ENCODE measurements around the gene CHIT1. TPM values are rescaled to one million over a fixed set of nuclear protein-coding genes. Genes with fewer than 3 reads are reported as not detected.

CHIT1 gene
- total RNA-seq, 1 experiment from 2014 or later = not detected

- no peaks in the 10 kb centered on the region for H3K9me3 ChIP-seq (ENCODE audit: control insufficient read depth in 1 of 2, insufficient read depth in 1 of 2, low read depth in 1 of 2, low read length in 2 of 2)
- H3K9ac ChIP-seq (ENCODE audit: low read length) = no peak overlapping the region
- no peaks in the 10 kb centered on the region for H3K27me3 ChIP-seq (ENCODE audit: insufficient read depth, low read length)
- no peaks in the 10 kb centered on the region for H3K9me2 ChIP-seq (ENCODE audit: insufficient read depth)
- H3K79me2 ChIP-seq (ENCODE audit: insufficient read depth, low read length) = no peaks in the 10 kb centered on the region
- DNase-seq (ENCODE audit: low read depth, low spot score) (no peak), ATAC-seq (no peak)
- H2AFZ ChIP-seq (ENCODE audit: low read depth, low read length, poor library complexity, severe bottlenecking) = no peak overlapping the region
- H3K4me3 ChIP-seq (replicated peaks in 1 of 2; ENCODE audit: low read depth in 1 of 2, low read length in 2 of 2) = no peak overlapping the region
- no peaks in the 10 kb centered on the region for H3K36me3 ChIP-seq (ENCODE audit: control insufficient read depth in 1 of 2, insufficient read depth in 2 of 2, low read length in 2 of 2)
- TF ChIP-seq EZH2 (IDR thresholded peaks at IDR 0.05) (no peak), JUND (IDR thresholded peaks at IDR 0.05) (no peak), MAX (IDR thresholded peaks at IDR 0.05) (no peak), SIN3A (IDR thresholded peaks at IDR 0.05; ENCODE audit: low read depth) (no peak), EZH2phosphoT487 (IDR thresholded peaks at IDR 0.05; ENCODE audit: borderline replicate concordance) (no peak), ZFX (IDR thresholded peaks at IDR 0.05) (no peak), ZBTB33 (IDR thresholded peaks at IDR 0.05; ENCODE audit: extremely low read depth, insufficient replicate concordance, low read length) (no peak), POLR2A (IDR thresholded peaks at IDR 0.05; ENCODE audit: borderline replicate concordance, extremely low read depth, insufficient read depth, insufficient read length) (no peak), CBX3 (IDR thresholded peaks at IDR 0.05; ENCODE audit: low read depth) (no peak), SP1 (IDR thresholded peaks at IDR 0.05; ENCODE audit: low read depth) (no peak), SRF (IDR thresholded peaks at IDR 0.05; ENCODE audit: low read depth) (no peak)
- POLR2A ChIA-PET = no interaction called here
- H3K27ac ChIP-seq (ENCODE audit: low read depth, low read length) = no peak overlapping the region
- H3K4me1 ChIP-seq (ENCODE audit: control insufficient read depth in 1 of 2, insufficient read depth in 2 of 2, low read length in 2 of 2) = peaks cover 0 to 10% of the 10 kb centered on the region in 2 experiments; a peak in 2 of 4 replicates
- CTCF ChIA-PET = no interaction called here
- RAD21 ChIA-PET (ENCODE audit: low non-redundant PET in 1 of 2, low total read pairs in 2 of 2, uncharacterized antibody in 2 of 2, unreplicated experiment in 2 of 2) = no interaction called here
- intact Hi-C loops (cut with micrococcal nuclease) = no loop called here
- BruUV-seq (replicated peaks) = no TSS peak
- H3K4me2 ChIP-seq (ENCODE audit: low read length) = no peak overlapping the region
- no peaks in the 10 kb centered on the region for H4K20me1 ChIP-seq (ENCODE audit: insufficient read depth)
Observed at GRCh38 chr1:203199481-203199815, 30.0 kb downstream of the CHIT1 start.

- RAD21 ChIA-PET (ENCODE audit: low non-redundant PET in 1 of 2, low total read pairs in 2 of 2, uncharacterized antibody in 2 of 2, unreplicated experiment in 2 of 2) = no interaction called here
- intact Hi-C loops (cut with micrococcal nuclease) = no loop called here
- no peak for ATAC-seq
- no peaks in the 10 kb centered on the region for H4K20me1 ChIP-seq (ENCODE audit: insufficient read depth)
- H3K9ac ChIP-seq (ENCODE audit: low read length) = no peak overlapping the region
- no peak overlapping the region for H2AFZ ChIP-seq (ENCODE audit: low read depth, low read length, poor library complexity, severe bottlenecking)
- H3K4me1 ChIP-seq (ENCODE audit: control insufficient read depth in 1 of 2, insufficient read depth in 2 of 2, low read length in 2 of 2) = peaks cover 0 to 10% of the 10 kb centered on the region in 2 experiments; a peak in 2 of 4 replicates
- no peak overlapping the region for H3K4me3 ChIP-seq (replicated peaks in 1 of 2; ENCODE audit: low read depth in 1 of 2, low read length in 2 of 2)
- no peaks in the 10 kb centered on the region for H3K36me3 ChIP-seq (ENCODE audit: control insufficient read depth in 1 of 2, insufficient read depth in 2 of 2, low read length in 2 of 2)
- no peak overlapping the region for H3K4me2 ChIP-seq (ENCODE audit: low read length)
- H3K27me3 ChIP-seq (ENCODE audit: insufficient read depth, low read length) = no peaks in the 10 kb centered on the region
- no peaks in the 10 kb centered on the region for H3K9me3 ChIP-seq (ENCODE audit: control insufficient read depth in 1 of 2, insufficient read depth in 1 of 2, low read depth in 1 of 2, low read length in 2 of 2)
- no peaks in the 10 kb centered on the region for H3K79me2 ChIP-seq (ENCODE audit: insufficient read depth, low read length)
- no peaks in the 10 kb centered on the region for H3K9me2 ChIP-seq (ENCODE audit: insufficient read depth)
- CTCF ChIA-PET = no interaction called here
- no TSS peak for BruUV-seq (replicated peaks)
- no peak for DNase-seq (ENCODE audit: low read depth, low spot score)
- POLR2A ChIA-PET = no interaction called here
- no peak overlapping the region for H3K27ac ChIP-seq (ENCODE audit: low read depth, low read length)
- TF ChIP-seq EGR1 (IDR thresholded peaks at IDR 0.05; ENCODE audit: low read depth) = no peak
- TF ChIP-seq ZNF274 (IDR thresholded peaks at IDR 0.05; ENCODE audit: low read depth, low read length) = no peak
- TF ChIP-seq, protein P1, sequence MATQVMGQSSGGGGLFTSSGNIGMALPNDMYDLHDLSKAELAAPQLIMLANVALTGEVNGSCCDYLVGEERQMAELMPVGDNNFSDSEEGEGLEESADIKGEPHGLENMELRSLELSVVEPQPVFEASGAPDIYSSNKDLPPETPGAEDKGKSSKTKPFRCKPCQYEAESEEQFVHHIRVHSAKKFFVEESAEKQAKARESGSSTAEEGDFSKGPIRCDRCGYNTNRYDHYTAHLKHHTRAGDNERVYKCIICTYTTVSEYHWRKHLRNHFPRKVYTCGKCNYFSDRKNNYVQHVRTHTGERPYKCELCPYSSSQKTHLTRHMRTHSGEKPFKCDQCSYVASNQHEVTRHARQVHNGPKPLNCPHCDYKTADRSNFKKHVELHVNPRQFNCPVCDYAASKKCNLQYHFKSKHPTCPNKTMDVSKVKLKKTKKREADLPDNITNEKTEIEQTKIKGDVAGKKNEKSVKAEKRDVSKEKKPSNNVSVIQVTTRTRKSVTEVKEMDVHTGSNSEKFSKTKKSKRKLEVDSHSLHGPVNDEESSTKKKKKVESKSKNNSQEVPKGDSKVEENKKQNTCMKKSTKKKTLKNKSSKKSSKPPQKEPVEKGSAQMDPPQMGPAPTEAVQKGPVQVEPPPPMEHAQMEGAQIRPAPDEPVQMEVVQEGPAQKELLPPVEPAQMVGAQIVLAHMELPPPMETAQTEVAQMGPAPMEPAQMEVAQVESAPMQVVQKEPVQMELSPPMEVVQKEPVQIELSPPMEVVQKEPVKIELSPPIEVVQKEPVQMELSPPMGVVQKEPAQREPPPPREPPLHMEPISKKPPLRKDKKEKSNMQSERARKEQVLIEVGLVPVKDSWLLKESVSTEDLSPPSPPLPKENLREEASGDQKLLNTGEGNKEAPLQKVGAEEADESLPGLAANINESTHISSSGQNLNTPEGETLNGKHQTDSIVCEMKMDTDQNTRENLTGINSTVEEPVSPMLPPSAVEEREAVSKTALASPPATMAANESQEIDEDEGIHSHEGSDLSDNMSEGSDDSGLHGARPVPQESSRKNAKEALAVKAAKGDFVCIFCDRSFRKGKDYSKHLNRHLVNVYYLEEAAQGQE (IDR thresholded peaks at IDR 0.05; ENCODE audit: low read depth) = no peak
- TF ChIP-seq CBX3 (IDR thresholded peaks at IDR 0.05; ENCODE audit: low read depth) = no peak
- TF ChIP-seq CEBPB (IDR thresholded peaks at IDR 0.05; ENCODE audit: low read depth) = no peak
- TF ChIP-seq SP1 (IDR thresholded peaks at IDR 0.05; ENCODE audit: low read depth) = no peak
- no peak for TF ChIP-seq SRF (IDR thresholded peaks at IDR 0.05; ENCODE audit: low read depth)
- TF ChIP-seq TCF7L2 (IDR thresholded peaks at IDR 0.05; ENCODE audit: borderline replicate concordance, extremely low read depth, insufficient read depth, insufficient read length) = no peak
- TF ChIP-seq YY1 (IDR thresholded peaks at IDR 0.05; ENCODE audit: extremely low read depth, insufficient replicate concordance, low read depth, low read length) = no peak
- TF ChIP-seq FOSL1 (IDR thresholded peaks at IDR 0.05; ENCODE audit: low read depth) = no peak
- no peak for TF ChIP-seq ELF1 (IDR thresholded peaks at IDR 0.05; ENCODE audit: borderline replicate concordance, low read depth)
Observed at GRCh38 chr1:203199002-203199401, 30.5 kb downstream of the CHIT1 start.

Data from HCT116 (cell line).